ENCODE measurements around the gene ITGA1.

DNA sequence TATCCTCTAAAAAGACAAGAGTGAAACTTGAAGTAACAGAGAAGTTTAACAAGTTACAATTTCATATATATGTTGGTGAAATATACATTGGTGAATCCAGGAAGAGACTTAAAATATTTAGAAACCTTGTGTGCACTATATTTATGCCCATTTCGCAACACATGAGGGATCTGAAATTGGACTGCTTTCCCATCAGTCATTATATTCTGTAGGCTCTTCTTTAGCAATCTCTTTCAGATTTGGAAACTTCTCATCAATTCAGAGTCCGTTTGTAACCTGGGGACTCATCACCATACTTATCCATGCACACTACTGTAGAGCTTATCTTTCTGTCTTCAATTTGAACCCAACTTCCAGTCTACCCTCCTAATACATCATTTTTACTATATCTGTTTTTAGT, 2.1 kb downstream of the ITGA1 start:
- TF ChIP-seq, protein P1, sequence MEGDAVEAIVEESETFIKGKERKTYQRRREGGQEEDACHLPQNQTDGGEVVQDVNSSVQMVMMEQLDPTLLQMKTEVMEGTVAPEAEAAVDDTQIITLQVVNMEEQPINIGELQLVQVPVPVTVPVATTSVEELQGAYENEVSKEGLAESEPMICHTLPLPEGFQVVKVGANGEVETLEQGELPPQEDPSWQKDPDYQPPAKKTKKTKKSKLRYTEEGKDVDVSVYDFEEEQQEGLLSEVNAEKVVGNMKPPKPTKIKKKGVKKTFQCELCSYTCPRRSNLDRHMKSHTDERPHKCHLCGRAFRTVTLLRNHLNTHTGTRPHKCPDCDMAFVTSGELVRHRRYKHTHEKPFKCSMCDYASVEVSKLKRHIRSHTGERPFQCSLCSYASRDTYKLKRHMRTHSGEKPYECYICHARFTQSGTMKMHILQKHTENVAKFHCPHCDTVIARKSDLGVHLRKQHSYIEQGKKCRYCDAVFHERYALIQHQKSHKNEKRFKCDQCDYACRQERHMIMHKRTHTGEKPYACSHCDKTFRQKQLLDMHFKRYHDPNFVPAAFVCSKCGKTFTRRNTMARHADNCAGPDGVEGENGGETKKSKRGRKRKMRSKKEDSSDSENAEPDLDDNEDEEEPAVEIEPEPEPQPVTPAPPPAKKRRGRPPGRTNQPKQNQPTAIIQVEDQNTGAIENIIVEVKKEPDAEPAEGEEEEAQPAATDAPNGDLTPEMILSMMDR (conservative IDR thresholded peaks at IDR 0.05) = no peak
- no peak for TF ChIP-seq ZFX (IDR thresholded peaks at IDR 0.05)
